Measurements from ENCODE around the gene ZNF282.

GRCh38 chr7:149150981-149151380, 44.4 kb upstream of the ZNF282 start:
- TF ChIP-seq, protein P1, sequence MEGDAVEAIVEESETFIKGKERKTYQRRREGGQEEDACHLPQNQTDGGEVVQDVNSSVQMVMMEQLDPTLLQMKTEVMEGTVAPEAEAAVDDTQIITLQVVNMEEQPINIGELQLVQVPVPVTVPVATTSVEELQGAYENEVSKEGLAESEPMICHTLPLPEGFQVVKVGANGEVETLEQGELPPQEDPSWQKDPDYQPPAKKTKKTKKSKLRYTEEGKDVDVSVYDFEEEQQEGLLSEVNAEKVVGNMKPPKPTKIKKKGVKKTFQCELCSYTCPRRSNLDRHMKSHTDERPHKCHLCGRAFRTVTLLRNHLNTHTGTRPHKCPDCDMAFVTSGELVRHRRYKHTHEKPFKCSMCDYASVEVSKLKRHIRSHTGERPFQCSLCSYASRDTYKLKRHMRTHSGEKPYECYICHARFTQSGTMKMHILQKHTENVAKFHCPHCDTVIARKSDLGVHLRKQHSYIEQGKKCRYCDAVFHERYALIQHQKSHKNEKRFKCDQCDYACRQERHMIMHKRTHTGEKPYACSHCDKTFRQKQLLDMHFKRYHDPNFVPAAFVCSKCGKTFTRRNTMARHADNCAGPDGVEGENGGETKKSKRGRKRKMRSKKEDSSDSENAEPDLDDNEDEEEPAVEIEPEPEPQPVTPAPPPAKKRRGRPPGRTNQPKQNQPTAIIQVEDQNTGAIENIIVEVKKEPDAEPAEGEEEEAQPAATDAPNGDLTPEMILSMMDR (IDR thresholded peaks at IDR 0.05) = no peak
- no peak for TF ChIP-seq POLR2A (IDR thresholded peaks at IDR 0.05)
- no peak for TF ChIP-seq POLR2AphosphoS5 (IDR thresholded peaks at IDR 0.05)

All from prostate gland (tissue), 2 donors.